KMS-11 (cell line): ENCODE data around the gene SKAP2.

Source experiments
- H2AFZ ChIP-seq: fragments of 200-600 bp; sonication (generic); 2 replicates; pipeline ENCODE4 v1.6.1; 2016; ENCODE audit warnings: antibody characterized with exemption, mixed run types, low read depth
- H3K27ac ChIP-seq: fragments of 200-600 bp; sonication (generic); 2 replicates; pipeline ENCODE4 v1.6.1; 2016; ENCODE audit warnings: mild to moderate bottlenecking, mixed run types
- H3K27me3 ChIP-seq: fragments of 200-600 bp; sonication (generic); 2 replicates; pipeline ENCODE4 v1.6.1; 2017; ENCODE audit warnings: mild to moderate bottlenecking, low read depth, mixed run types, moderate library complexity; ENCODE audit not compliant: insufficient read depth
- H3K36me3 ChIP-seq: fragments of 200-600 bp; sonication (generic); 2 replicates; pipeline ENCODE4 v1.6.1; 2017; ENCODE audit warnings: mild to moderate bottlenecking, mixed run types; ENCODE audit not compliant: insufficient read depth
- H3K4me1 ChIP-seq: fragments of 200-600 bp; sonication (generic); 2 replicates; pipeline ENCODE4 v1.6.1; 2016; ENCODE audit warnings: mild to moderate bottlenecking, low read depth, mixed run types; ENCODE audit not compliant: poor library complexity, severe bottlenecking
- H3K4me2 ChIP-seq: fragments of 200-600 bp; sonication (generic); 2 replicates; pipeline ENCODE4 v1.7.0; 2016; ENCODE audit warnings: mild to moderate bottlenecking, mixed run types
- H3K4me3 ChIP-seq: fragments of 200-600 bp; sonication (generic); IDR thresholded peaks from 2 replicates; pipeline ENCODE4 v1.6.1; 2017; ENCODE audit warnings: low read depth, low read length, mixed read lengths; ENCODE audit not compliant: insufficient read depth
- H3K79me2 ChIP-seq: fragments of 200-600 bp; sonication (generic); 2 replicates; pipeline ENCODE4 v1.6.1; 2016; ENCODE audit warnings: low read depth, mixed run types; ENCODE audit not compliant: insufficient read depth
- H3K9ac ChIP-seq: fragments of 200-600 bp; sonication (generic); 2 replicates; pipeline ENCODE4 v1.6.1; 2016; ENCODE audit warnings: mild to moderate bottlenecking, mixed run types
- H4K20me1 ChIP-seq: fragments of 200-600 bp; sonication (generic); 2 replicates; pipeline ENCODE4 v1.6.1; 2016; ENCODE audit warnings: mild to moderate bottlenecking, mixed run types; ENCODE audit not compliant: insufficient read depth
- TF ChIP-seq, protein P1 (sequence below): fragments of 200-600 bp; sonication (generic); conservative IDR thresholded peaks from 2 replicates; pipeline ENCODE4 v1.6.1; 2017; ENCODE audit warnings: low read depth, mild to moderate bottlenecking, antibody characterized with exemption, low read length, moderate library complexity, mixed read lengths

SKAP2 gene

DNA sequence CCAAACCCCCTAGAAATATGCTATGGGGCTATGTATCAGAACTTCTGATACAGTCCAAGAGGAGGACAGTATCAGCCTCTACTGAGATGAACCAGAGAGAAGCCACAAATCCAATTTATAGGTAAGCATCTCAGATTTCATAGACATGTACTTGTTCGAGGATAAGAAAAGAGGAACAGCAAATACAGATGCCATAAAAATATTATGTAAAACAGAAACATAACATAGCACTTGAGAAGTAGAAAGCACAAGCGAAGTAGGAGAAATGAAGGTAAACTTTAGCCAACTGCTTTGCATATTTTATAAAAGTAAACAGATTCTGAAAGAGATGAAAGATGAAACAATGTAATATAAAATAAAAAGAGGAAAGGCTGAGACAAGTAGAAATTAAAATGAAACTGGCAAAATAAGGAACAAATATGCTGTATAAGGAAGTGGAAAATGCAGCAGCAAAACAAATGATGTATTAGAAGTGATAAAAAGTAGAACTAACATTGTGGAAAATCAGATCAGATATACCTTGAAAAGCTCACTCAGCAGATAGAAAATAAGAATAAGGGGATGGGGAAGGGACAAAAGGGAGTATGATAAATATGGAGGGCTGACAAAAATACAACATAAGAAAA lies 135.1 kb downstream of the SKAP2 start:
- Histone ChIP-seq H4K20me1 (no peaks in the 10 kb centered on the region), H3K27me3 (no peaks in the 10 kb centered on the region), H3K4me2 (no peak overlapping the region), H3K27ac (no peak overlapping the region), H2AFZ (no peak overlapping the region), H3K4me3 (no peak overlapping the region), H3K79me2 (no peaks in the 10 kb centered on the region), H3K36me3 (no peaks in the 10 kb centered on the region), H3K4me1 (no peaks in the 10 kb centered on the region), H3K9ac (no peak overlapping the region)
- TF ChIP-seq, protein P1, sequence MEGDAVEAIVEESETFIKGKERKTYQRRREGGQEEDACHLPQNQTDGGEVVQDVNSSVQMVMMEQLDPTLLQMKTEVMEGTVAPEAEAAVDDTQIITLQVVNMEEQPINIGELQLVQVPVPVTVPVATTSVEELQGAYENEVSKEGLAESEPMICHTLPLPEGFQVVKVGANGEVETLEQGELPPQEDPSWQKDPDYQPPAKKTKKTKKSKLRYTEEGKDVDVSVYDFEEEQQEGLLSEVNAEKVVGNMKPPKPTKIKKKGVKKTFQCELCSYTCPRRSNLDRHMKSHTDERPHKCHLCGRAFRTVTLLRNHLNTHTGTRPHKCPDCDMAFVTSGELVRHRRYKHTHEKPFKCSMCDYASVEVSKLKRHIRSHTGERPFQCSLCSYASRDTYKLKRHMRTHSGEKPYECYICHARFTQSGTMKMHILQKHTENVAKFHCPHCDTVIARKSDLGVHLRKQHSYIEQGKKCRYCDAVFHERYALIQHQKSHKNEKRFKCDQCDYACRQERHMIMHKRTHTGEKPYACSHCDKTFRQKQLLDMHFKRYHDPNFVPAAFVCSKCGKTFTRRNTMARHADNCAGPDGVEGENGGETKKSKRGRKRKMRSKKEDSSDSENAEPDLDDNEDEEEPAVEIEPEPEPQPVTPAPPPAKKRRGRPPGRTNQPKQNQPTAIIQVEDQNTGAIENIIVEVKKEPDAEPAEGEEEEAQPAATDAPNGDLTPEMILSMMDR = no peak

DNA sequence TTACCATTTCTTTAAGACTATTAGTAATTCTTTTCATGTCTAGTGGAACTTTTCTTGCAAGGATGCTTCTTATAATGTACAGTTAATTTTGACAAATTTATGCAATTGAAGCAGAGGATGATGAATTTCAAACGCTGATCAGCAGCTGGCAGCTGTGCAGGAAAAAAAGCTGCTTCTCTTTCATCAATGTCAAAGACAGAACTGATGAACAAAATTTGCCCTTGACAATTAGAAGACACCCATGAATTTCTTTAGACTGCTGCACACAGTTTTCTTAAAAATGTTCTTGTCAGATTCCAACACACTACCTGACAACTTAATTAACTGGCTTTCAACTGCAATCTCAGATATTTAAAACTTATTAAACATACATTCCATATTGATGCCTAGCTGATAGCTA lies 138.3 kb downstream of the SKAP2 start:
- TF ChIP-seq, protein P1 = no peak
- H3K27me3 ChIP-seq = no peaks in the 10 kb centered on the region
- peaks cover 23% of the 10 kb centered on the region for H3K4me1 ChIP-seq
- H2AFZ ChIP-seq = no peak overlapping the region
- no peaks in the 10 kb centered on the region for H3K79me2 ChIP-seq
- H3K9ac ChIP-seq = no peak overlapping the region
- H4K20me1 ChIP-seq = no peaks in the 10 kb centered on the region
- H3K27ac ChIP-seq = no peak overlapping the region
- no peaks in the 10 kb centered on the region for H3K36me3 ChIP-seq
- H3K4me2 ChIP-seq = no peak overlapping the region
- no peak overlapping the region for H3K4me3 ChIP-seq

DNA sequence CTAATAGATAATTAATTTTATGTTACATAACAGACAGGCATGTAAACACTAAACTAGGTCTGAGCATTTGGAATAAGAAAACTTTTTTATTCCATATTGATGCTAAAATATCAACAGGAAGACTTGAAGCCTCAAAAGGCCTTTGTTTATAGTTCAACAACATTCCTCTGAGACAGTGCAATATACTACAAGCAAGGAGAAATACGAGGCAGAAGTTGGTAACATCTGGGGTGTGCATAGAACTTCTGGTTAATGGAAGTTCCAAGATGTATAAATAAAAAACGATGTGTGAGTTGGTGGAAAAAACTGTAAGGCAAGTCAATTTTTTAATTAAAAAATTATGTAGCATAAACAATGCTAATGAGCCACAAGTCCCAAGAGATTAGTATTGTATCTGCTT lies 139.6 kb downstream of the SKAP2 start:
- no peaks in the 10 kb centered on the region for H3K79me2 ChIP-seq
- H3K27me3 ChIP-seq = no peaks in the 10 kb centered on the region
- H2AFZ ChIP-seq = no peak overlapping the region
- no peak overlapping the region for H3K4me2 ChIP-seq
- no peak overlapping the region for H3K4me3 ChIP-seq
- peaks cover 23% of the 10 kb centered on the region for H3K4me1 ChIP-seq
- no peak overlapping the region for H3K9ac ChIP-seq
- H3K36me3 ChIP-seq = no peaks in the 10 kb centered on the region
- TF ChIP-seq, protein P1 = no peak
- no peak overlapping the region for H3K27ac ChIP-seq
- H4K20me1 ChIP-seq = no peaks in the 10 kb centered on the region

DNA sequence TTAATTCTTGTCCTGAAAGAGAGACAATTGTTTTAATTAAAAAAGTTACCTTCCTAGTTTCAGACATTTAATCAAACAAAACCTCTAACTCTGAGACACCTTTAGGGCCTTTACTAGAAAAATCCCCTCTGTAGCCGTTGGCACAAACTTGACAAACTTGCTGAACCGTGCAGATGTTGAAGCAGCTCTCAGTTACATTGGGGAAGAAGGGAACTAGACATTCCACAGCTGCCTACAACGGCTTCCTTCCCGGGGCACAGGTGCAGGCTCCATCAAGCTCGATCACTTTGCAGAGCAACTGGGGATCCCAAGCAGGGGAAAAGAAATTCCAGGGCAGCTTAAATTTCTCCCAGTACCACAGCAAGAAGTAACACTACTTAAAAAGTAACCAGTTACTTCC lies 141.3 kb downstream of the SKAP2 start:
- Histone ChIP-seq H3K9ac (no peak overlapping the region), H3K27me3 (no peaks in the 10 kb centered on the region), H4K20me1 (no peaks in the 10 kb centered on the region), H3K79me2 (no peaks in the 10 kb centered on the region), H3K4me3 (no peak overlapping the region), H3K4me1 (peaks cover 23% of the 10 kb centered on the region), H2AFZ (0 out of 2 replicates have a peak overlapping the region, but pooled peaks have one; percentile 8), H3K27ac (peak overlapping the region; percentile 33), H3K4me2 (peak overlapping the region; percentile 29), H3K36me3 (no peaks in the 10 kb centered on the region)
- TF ChIP-seq, protein P1 = no peak
